DMS53 treated with DMSO at 0.1 percent for 48 hours (cell line): ENCODE results near the gene ATOSB.
"Not testable (repeated sequence)": the region's sequence is repeated elsewhere in the genome, so short reads cannot be mapped to it uniquely, and the experiment has no call there.

Experiments used
- DNase-seq: peaks from one replicate; lab custom pipeline; 2025; ENCODE audit not compliant: unreplicated experiment; lab: John Stamatoyannopoulos, UW

ATOSB gene

GRCh38 chr9:35115680-35116538 lies at the start of gene ATOSB:
TSS of gene ATOSB (minus strand) at chr9:35115862. CDS start at chr9:35108274, 7,588 bp downstream.
- DNase-seq, result peak; percentile 89

- DNase-seq, result no peak
These were observed 49.0 kb upstream of the ATOSB start for GRCh38 chr9:35164711-35165110.

- no peak for DNase-seq
These were observed 47.8 kb upstream of the ATOSB start for GRCh38 chr9:35163413-35163812.

- no peak for DNase-seq
These were observed 47.1 kb upstream of the ATOSB start for GRCh38 chr9:35162605-35163315.

- DNase-seq, result peak; percentile 63
These were observed 46.3 kb upstream of the ATOSB start, which contains the start of gene UNC13B for GRCh38 chr9:35161713-35162604. TSS of gene UNC13B (plus strand) at chr9:35162009. CDS start at chr9:35162284, 275 bp downstream.

GRCh38 chr9:35158501-35159280 lies 43.0 kb upstream of the ATOSB start:
- no peak for DNase-seq

- DNase-seq, result not testable (repeated sequence)
These were observed 42.2 kb upstream of the ATOSB start for GRCh38 chr9:35157836-35158235.

GRCh38 chr9:35156781-35157180 lies 41.1 kb upstream of the ATOSB start:
- no peak for DNase-seq

- DNase-seq, result no peak
These were observed 37.3 kb upstream of the ATOSB start for GRCh38 chr9:35152926-35153325.

- DNase-seq, result not testable (repeated sequence)
These were observed 32.4 kb upstream of the ATOSB start for GRCh38 chr9:35147941-35148563.

- DNase-seq, result no peak
These were observed 26.4 kb upstream of the ATOSB start for GRCh38 chr9:35142037-35142436.

- no peak for DNase-seq
These were observed 24.4 kb upstream of the ATOSB start for GRCh38 chr9:35140093-35140492.

GRCh38 chr9:35136866-35137265 lies 21.2 kb upstream of the ATOSB start:
- DNase-seq, result no peak

- no peak for DNase-seq
These were observed 20.3 kb upstream of the ATOSB start for GRCh38 chr9:35135988-35136387.

- DNase-seq, result no peak
These were observed 19.3 kb upstream of the ATOSB start for GRCh38 chr9:35134920-35135319.

- DNase-seq, result peak; percentile 75
These were observed 1.4 kb upstream of the ATOSB start for GRCh38 chr9:35116898-35117551.

- DNase-seq, result no peak
These were observed 856 bp upstream of the ATOSB start for GRCh38 chr9:35116539-35116897.

GRCh38 chr9:35114840-35115628 lies 628 bp downstream of the ATOSB start:
- peak; percentile 19 for DNase-seq
